Spinal cord (tissue), 10 donors: ENCODE results near the gene ALKBH5. TPM values are rescaled to one million over a fixed set of nuclear protein-coding genes. Genes with fewer than 3 reads are reported as not detected.

Experiments
- DNase-seq, 6 donors: peaks; one replicate each; pipeline versions ENCODE4 v3.0.0 to v3.0.0-alpha.2; 2013 to 2015; ENCODE audit warnings: low spot score in 6 of 6, low read depth in 4 of 6
- H3K27ac ChIP-seq: one replicate; pipeline ENCODE4 v1.5.1; 2013; ENCODE audit warnings: low read depth, low read length, control low read depth
- H3K27me3 ChIP-seq: one replicate; pipeline ENCODE4 v1.6.1; 2013; ENCODE audit warnings: low read length; ENCODE audit not compliant: control insufficient read depth, insufficient read depth
- H3K36me3 ChIP-seq: one replicate; pipeline ENCODE4 v1.6.1; 2013; ENCODE audit warnings: low read length; ENCODE audit not compliant: control insufficient read depth, insufficient read depth
- H3K4me1 ChIP-seq: one replicate; pipeline ENCODE4 v1.6.1; 2013; ENCODE audit warnings: low read length; ENCODE audit not compliant: control insufficient read depth, insufficient read depth
- H3K4me3 ChIP-seq: one replicate; pipeline ENCODE4 v1.5.1; 2013; ENCODE audit warnings: low read depth, low read length, control low read depth
- H3K9me3 ChIP-seq: one replicate; pipeline ENCODE4 v1.6.1; 2013; ENCODE audit warnings: low read length; ENCODE audit not compliant: control insufficient read depth, insufficient read depth
- WGBS: methylation state at CpG from one replicate; pipeline ENCODE4 v1.1.5; 2013; ENCODE audit warnings: missing lambda C conversion rate; ENCODE audit not compliant: insufficient coverage; 5-methylcytosine and 5-hydroxymethylcytosine counted together
- polyA plus RNA-seq, 2 donors: library from polyadenylated mRNA; unstranded; fragments of 120-200 nt; gene quantifications; one replicate each; pipeline ENCODE4 v1.2.1, GENCODE V29; 2013; ENCODE audit not compliant: insufficient read length in 2 of 2
- total RNA-seq, 2 donors: library from RNA; depleted of rRNA in 1 of 2; stranded (reverse); fragments of 120-200 nt in 1 of 2; fragments of >200 nt in 1 of 2; gene quantifications; one replicate each; pipeline versions ENCODE4 v1.2.3 to v1.2.4, GENCODE V29; 2013 to 2014
- donor health status: healthy.

ALKBH5 gene
- total and polyA plus RNA-seq, 4 donors, result 70.8 to 79.3 (median 72.8) TPM

DNA sequence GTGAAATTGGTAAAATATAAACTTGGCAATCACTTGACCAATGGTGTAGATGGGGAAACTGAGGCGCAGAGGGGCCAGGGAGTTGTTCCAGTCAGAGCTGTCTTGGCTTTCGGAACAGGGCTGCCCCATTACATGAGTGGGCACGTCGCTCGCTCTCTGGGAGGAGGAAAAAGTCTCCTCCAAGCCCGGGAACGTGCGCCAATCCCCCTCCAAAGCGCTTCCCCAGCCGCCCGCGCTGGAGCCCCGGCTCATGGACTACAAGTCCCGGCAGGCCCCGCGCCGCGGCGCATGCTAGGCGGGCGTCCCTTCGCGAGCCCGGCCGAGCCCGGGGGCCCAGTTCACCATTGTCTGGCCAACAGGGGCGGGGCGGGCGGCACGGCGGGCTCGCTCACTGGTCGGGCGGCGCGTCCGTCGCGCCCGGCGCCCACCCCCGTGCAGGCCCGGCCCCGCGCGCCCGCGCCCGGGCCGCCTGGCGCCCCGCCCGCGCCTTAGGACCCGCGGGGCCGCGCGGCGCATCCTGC lies 41.6 kb downstream of the ALKBH5 start, which contains the start of gene LLGL1:
LLGL1 (plus strand) TSS at position 515 of the 521 bp plus-strand sequence. CDS start 48 bp downstream, outside the sequence.
- under 1% methylated on average over 60 of the region's 60 CpGs for WGBS
- peak within 1 kb of the TSS; percentile 75 for H3K4me3 ChIP-seq
- peak; percentile 87 to 98 (median 92) for DNase-seq
- H3K36me3 ChIP-seq, result peaks cover 19% of the 10 kb centered on the region
- H3K27ac ChIP-seq, result peak within 1 kb of the TSS; percentile 84
- peaks cover 56% of the 10 kb centered on the region for H3K4me1 ChIP-seq
- H3K27me3 ChIP-seq, result no peaks in the 10 kb centered on the region
- no peaks in the 10 kb centered on the region for H3K9me3 ChIP-seq

GRCh38 chr17:18225642-18226283 lies 42.1 kb downstream of the ALKBH5 start:
- H3K4me1 ChIP-seq, result peaks cover 62% of the 10 kb centered on the region
- peak overlapping the region; percentile 80 for H3K27ac ChIP-seq
- DNase-seq, result peak in 2 of 6 donors; percentile 19 to 37
- peaks cover 19% of the 10 kb centered on the region for H3K36me3 ChIP-seq
- H3K4me3 ChIP-seq, result peak overlapping the region; percentile 75
- H3K9me3 ChIP-seq, result no peaks in the 10 kb centered on the region
- no peaks in the 10 kb centered on the region for H3K27me3 ChIP-seq
- WGBS, result under 1% methylated on average over 50 of the region's 57 CpGs

- H3K4me3 ChIP-seq, result peak overlapping the region; percentile 75
- no peaks in the 10 kb centered on the region for H3K9me3 ChIP-seq
- DNase-seq, result peak in 1 of 6 donors; percentile 35
- WGBS, result 16% methylated on average over 12 of the region's 16 CpGs
- H3K36me3 ChIP-seq, result peaks cover 19% of the 10 kb centered on the region
- H3K4me1 ChIP-seq, result peaks cover 68% of the 10 kb centered on the region
- no peaks in the 10 kb centered on the region for H3K27me3 ChIP-seq
- peak overlapping the region; percentile 80 for H3K27ac ChIP-seq
Observed at GRCh38 chr17:18226284-18226945, 42.8 kb downstream of the ALKBH5 start.

- peaks cover 28% of the 10 kb centered on the region for H3K36me3 ChIP-seq
- H3K4me3 ChIP-seq, result no peak overlapping the region
- no peak for DNase-seq
- H3K9me3 ChIP-seq, result no peaks in the 10 kb centered on the region
- 100% methylated on average over 4 of the region's 5 CpGs for WGBS
- no peak overlapping the region for H3K27ac ChIP-seq
- H3K4me1 ChIP-seq, result peaks cover 81% of the 10 kb centered on the region
- no peaks in the 10 kb centered on the region for H3K27me3 ChIP-seq
Observed at GRCh38 chr17:18227635-18228034, 44.0 kb downstream of the ALKBH5 start.

DNA sequence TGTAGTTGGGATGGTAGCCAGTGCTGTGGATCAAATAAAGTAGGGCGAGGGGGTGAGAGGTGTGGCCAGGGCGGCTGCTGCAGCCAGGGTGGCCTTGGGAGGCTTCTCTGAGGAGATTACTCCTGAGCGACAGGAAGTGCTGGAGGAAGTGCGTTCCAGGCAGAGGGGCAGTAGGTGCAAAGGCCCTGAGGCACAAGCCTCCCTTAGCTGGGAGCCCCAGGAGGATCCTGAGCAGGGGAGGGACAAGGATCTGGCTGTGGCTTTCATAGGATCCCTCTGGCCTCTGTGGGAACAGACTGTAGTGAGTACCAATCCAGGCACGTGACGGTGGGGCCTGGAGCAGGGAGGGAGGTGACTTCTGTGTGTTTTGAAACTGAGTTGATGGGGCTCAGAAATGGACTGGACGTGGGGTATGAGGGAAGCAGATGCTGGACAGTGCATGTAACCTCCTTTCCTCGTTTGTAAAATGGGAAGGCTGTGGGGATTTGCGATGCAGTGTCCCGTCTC lies 44.6 kb downstream of the ALKBH5 start:
- Histone ChIP-seq H3K27ac (peak overlapping the region; percentile 27), H3K9me3 (no peaks in the 10 kb centered on the region), H3K36me3 (peaks cover 34% of the 10 kb centered on the region), H3K27me3 (no peaks in the 10 kb centered on the region), H3K4me3 (no peak overlapping the region), H3K4me1 (peaks cover 84% of the 10 kb centered on the region)
- 84% methylated on average over 10 of the region's 10 CpGs for WGBS
- DNase-seq, result no peak

DNA sequence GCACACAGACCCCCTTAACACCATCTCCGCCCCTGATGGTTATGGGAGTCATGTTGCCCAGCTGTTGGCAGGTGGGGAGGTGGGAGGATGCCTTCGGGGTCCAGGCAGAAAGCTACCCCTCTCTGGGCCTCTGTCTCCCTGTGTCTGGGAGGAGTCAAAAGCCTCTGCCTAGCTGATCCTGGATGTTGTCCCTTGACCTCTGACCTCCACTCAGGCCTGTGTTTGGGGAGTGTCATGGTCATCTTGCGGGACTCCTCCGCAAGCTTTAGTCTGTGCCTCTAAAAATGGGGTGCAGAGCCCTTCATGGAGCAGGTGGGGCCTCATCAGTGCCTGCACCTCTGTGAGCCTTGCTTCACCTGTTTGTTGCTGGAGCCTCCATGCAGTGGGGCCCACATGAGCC lies 45.6 kb downstream of the ALKBH5 start:
- peaks cover 45% of the 10 kb centered on the region for H3K36me3 ChIP-seq
- H3K4me1 ChIP-seq, result peaks cover 81% of the 10 kb centered on the region
- 63% methylated on average over 3 of the region's 4 CpGs for WGBS
- H3K4me3 ChIP-seq, result no peak overlapping the region
- H3K9me3 ChIP-seq, result no peaks in the 10 kb centered on the region
- H3K27ac ChIP-seq, result peak overlapping the region; percentile 83
- no peak for DNase-seq
- no peaks in the 10 kb centered on the region for H3K27me3 ChIP-seq

DNA sequence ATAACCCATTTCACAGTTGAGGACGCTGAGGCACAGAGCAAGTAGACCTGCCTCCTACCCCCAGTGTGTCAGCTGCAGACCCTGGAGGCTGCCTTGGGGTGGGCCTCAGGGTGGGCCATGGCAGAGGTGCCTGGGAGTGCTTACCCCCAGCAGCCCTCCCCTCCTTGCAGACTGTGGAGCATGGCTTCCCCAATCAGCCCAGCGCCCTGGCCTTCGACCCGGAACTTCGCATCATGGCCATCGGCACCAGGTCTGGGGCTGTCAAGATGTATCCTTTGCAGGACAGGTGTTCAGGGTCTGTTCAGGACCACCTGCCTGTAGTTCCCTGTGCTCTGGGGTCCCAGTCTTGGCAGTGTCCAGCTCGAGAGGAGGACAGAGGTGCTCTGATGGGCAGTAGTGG lies 46.1 kb downstream of the ALKBH5 start:
- peaks cover 48% of the 10 kb centered on the region for H3K36me3 ChIP-seq
- WGBS, result 73% methylated on average over 7 of the region's 7 CpGs
- H3K4me3 ChIP-seq, result no peak overlapping the region
- H3K27me3 ChIP-seq, result no peaks in the 10 kb centered on the region
- H3K9me3 ChIP-seq, result no peaks in the 10 kb centered on the region
- peak overlapping the region; percentile 83 for H3K27ac ChIP-seq
- peaks cover 77% of the 10 kb centered on the region for H3K4me1 ChIP-seq
- DNase-seq, result no peak

DNA sequence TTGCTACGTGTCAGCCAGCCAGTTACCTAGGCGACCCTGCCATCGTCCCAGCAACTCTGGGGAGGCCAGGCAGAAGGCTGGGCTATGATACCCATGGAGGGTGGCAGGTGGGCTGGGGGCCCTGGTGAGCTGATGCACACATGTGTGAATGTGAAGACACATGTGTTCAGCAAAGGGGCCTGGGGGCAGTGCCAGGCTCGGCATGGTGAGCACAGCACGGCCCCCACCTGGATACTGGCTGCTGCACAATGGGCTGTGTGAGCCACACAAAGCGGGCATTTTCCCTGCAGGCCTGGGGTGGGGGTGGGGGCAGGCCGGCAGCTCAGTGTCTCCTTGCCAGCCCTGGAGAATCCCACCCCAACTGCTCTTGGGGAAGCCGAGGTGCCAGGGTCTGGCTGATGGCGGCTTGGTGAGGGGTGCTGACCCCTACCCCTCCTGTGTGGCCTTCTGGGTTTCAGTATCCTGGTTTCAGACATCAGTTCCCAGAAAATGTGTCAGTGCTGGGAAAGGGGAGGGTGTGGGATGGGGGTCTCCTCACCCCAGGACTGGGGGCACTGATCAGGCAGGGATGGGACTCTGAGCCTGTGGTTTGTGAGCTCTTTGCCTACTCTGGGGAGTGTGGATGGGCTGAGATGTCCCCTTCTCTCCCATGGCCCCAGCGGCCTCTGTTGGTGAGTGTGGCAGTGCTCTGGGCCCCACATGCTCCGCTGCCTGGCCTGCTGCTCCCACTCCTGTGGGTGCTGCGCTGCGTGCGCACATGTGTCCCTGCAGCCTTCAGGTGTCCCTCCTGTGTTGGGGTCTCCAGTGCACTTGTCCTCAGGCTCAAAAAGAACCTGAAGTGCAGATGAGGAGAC lies 46.9 kb downstream of the ALKBH5 start:
- 39% methylated on average over 13 of the region's 14 CpGs for WGBS
- Histone ChIP-seq H3K4me3 (no peak overlapping the region), H3K27ac (peak overlapping the region; percentile 83)

DNA sequence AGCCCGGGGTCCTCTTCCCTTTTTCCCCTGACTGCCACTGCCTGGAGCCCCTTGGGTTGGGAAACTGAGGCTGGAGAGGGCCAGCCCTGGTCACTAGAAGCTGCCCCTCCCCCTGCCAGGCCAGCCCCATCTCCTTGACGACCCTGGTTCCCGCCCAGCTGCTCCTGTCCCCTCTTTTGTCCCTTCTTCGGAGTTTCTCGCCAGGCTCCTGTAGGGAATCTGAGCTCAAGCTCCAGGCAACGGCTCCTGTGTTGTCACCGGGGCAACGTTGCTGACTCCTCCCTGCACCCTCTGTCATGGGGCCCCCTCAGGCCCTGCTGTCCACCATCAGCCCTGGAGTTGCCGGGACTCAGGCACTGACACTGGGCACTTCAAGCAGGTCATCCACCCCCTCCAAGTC lies 47.5 kb downstream of the ALKBH5 start:
- Histone ChIP-seq H3K27me3 (no peaks in the 10 kb centered on the region), H3K4me1 (peaks cover 68% of the 10 kb centered on the region), H3K9me3 (no peaks in the 10 kb centered on the region), H3K4me3 (no peak overlapping the region), H3K27ac (peak overlapping the region; percentile 83), H3K36me3 (peaks cover 61% of the 10 kb centered on the region)
- 24% methylated on average over 9 of the region's 9 CpGs for WGBS
- peak in 4 of 6 donors; percentile 36 to 80 (median 64) for DNase-seq

More for the DNA sequence above, 46.9 kb downstream of the ALKBH5 start:
- H3K4me1 ChIP-seq, result peaks cover 72% of the 10 kb centered on the region
- H3K27me3 ChIP-seq, result no peaks in the 10 kb centered on the region
- DNase-seq, result peak in 4 of 6 donors; percentile 36 to 77 (median 59)
- H3K9me3 ChIP-seq, result no peaks in the 10 kb centered on the region
- peaks cover 55% of the 10 kb centered on the region for H3K36me3 ChIP-seq
